ENCODE data around the gene ZFHX2. TPM values are rescaled to one million over a fixed set of nuclear protein-coding genes. Genes with fewer than 3 reads are reported as not detected.

The ZFHX2 gene
- total RNA-seq, 1 experiment from 2014 or later: 19.4 TPM

DNA sequence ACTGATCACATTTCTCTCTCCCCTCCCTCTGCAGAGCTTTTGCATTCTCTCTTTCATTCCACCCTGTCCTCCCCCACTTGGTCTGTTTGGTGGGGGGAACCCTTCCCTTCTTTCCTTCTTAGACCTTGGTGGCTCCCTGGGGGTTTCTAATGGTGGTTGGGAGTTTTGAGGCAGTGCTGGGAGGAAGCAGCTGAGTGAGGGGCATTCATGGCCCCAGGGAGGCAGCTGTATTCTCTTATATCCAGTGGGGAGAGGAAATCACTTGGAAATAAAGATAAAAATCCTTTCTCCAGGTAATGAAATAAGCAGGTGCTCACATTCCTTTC is 68.8 kb downstream of the ZFHX2 start:
- Histone ChIP-seq H2BK5ac (ENCODE audit: insufficient read length, low read length) (no peak overlapping the region), H4K8ac (replicated peaks; ENCODE audit: insufficient read length, low read depth, low read length) (no peak overlapping the region), H2AK5ac (ENCODE audit: insufficient read length, low read length) (no peak overlapping the region), H3K27ac (ENCODE audit: insufficient read length, low read depth, low read length) (peak overlapping the region; percentile 20), H2BK20ac (ENCODE audit: low read depth, low read length, poor library complexity, severe bottlenecking) (peak overlapping the region; percentile 95), H4K91ac (ENCODE audit: insufficient read length, low read depth, low read length) (no peak overlapping the region), H3K23ac (ENCODE audit: insufficient read length, low read depth, low read length) (no peak overlapping the region), H3K4me1 (ENCODE audit: insufficient read depth, low read length) (peaks cover 20% of the 10 kb centered on the region), H2BK12ac (ENCODE audit: insufficient read length, low read depth, low read length) (no peak overlapping the region), H3K9me3 (ENCODE audit: control insufficient read depth, low read depth, low read length) (no peaks in the 10 kb centered on the region), H3T11ph (ENCODE audit: low read length) (no peak overlapping the region), H3K56ac (ENCODE audit: insufficient read length, low read depth, low read length) (no peak overlapping the region), H3K18ac (ENCODE audit: insufficient read length, low read depth, low read length) (peak overlapping the region; percentile 15), H4K20me1 (ENCODE audit: control insufficient read depth, insufficient read depth, insufficient read length) (no peaks in the 10 kb centered on the region), H2BK120ac (ENCODE audit: low read depth, low read length, poor library complexity, severe bottlenecking) (peak overlapping the region; percentile 40), H4K5ac (ENCODE audit: insufficient read length, low read depth, low read length) (no peak overlapping the region), H3K27me3 (ENCODE audit: insufficient read depth, low read length) (no peaks in the 10 kb centered on the region), H3K79me2 (ENCODE audit: insufficient read depth, low read length) (no peaks in the 10 kb centered on the region), H3K9ac (ENCODE audit: extremely low read depth, insufficient read length, low read length) (no peak overlapping the region), H3K14ac (ENCODE audit: insufficient read depth, low read length) (peak overlapping the region; percentile 2; the same call in 1 of the 2 replicates), H2AFZ (ENCODE audit: low read length) (no peak overlapping the region), H3K79me1 (ENCODE audit: insufficient read depth, low read depth, low read length, poor library complexity, severe bottlenecking) (no peaks in the 10 kb centered on the region), H3K23me2 (ENCODE audit: insufficient read length, low read depth, low read length, poor library complexity, severe bottlenecking) (no peaks in the 10 kb centered on the region), H3K4ac (ENCODE audit: low read depth, low read length) (no peak overlapping the region), H2BK15ac (ENCODE audit: low read depth, low read length) (no peak overlapping the region), H3K4me2 (ENCODE audit: insufficient read depth, insufficient read length, low read length) (peak overlapping the region; percentile 18)
- no peaks in the 10 kb centered on the region; a peak in 1 of 5 replicates for H3K9me3 Mint-ChIP-seq
- no peak for DNase-seq
- peak overlapping the region; percentile 37 to 60 for H3K4me3 Mint-ChIP-seq
- no peaks in the 10 kb centered on the region for H3K27me3 Mint-ChIP-seq (ENCODE audit: low read depth)
- H3K27ac Mint-ChIP-seq: peak overlapping the region; percentile 60 to 97 (median 96)
- H3K36me3 Mint-ChIP-seq (ENCODE audit: insufficient read depth in 1 of 3, low read depth in 3 of 3): peaks cover under 1 to 15% (median 7%) of the 10 kb centered on the region in 3 experiments
- TF ChIP-seq CTCF (conservative IDR thresholded peaks at IDR 0.05): no peak
- H3K4me1 Mint-ChIP-seq: peaks cover 58 to 64% of the 10 kb centered on the region in 2 experiments

Data from H9 (cell line).